Measurements from ENCODE around the gene DAGLA.

The DAGLA gene

GRCh38 chr11:61728066-61728939, 48.1 kb downstream of the DAGLA start:
- peak; percentile 48 for DNase-seq (ENCODE audit: low read depth, low spot score)

- DNase-seq (ENCODE audit: low read depth, low spot score) = peak; percentile 88
Observed at GRCh38 chr11:61728940-61729219, 48.7 kb downstream of the DAGLA start.

DNA sequence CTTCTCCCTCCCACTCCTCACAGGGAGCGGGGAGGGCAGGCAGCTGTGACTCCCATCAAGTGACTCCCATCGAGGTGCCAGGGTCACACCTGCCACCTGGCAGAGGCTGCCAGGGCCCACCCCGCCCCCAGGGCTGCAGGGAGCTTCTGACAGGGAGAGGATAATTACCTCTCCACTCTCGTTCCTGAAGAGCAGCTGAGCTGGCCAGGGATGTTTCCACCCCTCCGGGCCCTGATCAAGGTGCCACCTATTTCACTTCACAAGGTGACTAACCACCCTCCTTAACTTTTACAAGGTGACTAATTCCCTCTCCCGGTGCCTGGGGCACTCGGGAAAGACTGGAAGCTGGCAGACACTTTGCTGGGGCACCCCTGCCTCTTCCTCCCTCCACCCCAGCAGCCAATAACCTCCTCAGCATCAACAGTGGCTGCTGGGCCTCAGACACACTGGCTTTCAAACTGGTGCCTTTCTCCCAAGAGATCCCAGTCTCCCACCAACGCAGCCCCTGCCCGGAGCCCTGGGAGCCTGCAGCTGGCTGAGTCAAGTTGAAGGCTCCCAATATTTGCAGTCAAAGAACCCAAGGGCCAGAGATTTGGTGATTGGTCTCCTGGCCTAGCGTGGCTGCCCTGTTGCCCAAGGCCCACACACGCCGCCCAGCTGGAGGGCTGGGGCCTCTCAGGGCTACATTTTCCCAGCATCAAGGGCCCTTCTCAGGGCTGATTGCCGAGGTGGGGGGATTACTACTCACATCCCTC, 50.2 kb downstream of the DAGLA start:
- DNase-seq (ENCODE audit: low read depth, low spot score) = no peak

DNA sequence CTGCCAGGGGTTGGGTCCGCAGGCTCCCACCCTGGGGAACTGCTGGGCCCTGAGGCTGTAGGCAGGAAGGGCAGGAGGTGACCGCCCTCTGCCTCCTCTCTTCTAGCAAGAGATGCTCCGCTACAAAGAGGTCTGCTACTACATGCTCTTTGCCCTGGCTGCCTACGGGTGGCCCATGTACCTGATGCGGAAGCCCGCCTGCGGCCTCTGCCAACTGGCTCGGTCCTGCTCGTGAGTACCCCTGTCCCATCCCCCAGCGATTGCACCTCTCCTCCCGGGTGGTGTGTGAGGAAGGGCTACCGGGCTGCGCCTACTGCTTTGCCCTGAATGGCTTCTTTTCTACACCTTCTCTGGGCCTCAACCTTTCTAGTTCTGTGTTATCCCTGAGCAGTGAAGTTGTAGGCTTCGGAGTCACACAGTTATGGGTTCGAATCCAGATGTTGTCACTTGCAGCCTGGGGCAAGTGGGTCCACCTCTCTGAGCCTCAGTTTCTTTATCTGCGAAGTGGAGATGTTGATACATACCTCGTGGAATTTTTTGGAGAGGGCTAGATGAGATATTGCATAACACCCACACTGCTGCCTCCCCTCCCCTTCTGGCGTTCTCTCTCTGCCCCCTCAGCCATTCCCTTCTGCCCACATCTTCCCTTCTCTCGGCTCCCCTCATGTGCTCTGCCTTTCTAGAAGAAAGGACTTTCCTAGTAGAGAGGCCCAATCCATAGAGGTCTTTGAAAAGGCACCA, 51.2 kb downstream of the DAGLA start:
- DNase-seq (ENCODE audit: low read depth, low spot score) = no peak

DNA sequence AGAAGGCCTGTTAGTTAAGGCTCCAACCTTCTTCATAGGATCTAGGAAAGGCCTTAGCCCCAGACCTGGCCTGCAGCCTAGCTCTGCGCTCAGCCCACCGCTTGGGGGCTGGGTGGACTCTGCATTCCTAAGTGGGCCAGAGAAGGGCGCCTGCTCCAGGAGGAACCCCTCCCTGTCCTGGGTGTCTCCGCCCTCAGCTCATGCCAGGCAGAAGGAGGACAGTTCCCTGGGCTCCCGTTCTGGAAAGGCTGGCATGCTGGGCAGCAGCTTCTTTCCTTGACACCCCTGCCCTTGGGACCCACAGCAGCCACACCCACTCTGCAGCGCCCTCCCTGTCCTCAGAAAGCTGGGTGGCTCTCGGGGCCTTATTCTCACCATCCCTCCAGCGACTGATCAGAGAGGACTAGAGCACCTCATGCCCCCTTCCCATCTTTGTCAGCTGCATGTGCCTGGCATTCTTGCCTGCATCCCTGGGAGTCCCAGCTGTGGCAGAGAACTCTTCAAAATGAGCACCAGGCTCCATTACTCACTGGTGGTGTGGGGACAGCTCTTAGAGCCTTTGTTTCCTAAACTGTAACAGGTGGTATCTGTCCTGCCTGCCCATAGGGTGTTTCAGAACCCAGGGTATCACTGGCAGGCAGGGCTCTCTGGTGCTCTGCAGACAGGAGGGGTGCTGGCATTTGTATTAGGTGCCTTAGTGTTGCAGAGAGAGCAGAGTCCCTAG, 51.9 kb downstream of the DAGLA start:
- DNase-seq (ENCODE audit: low read depth, low spot score) = peak; percentile 36

- peak; percentile 47 for DNase-seq (ENCODE audit: low read depth, low spot score)
Observed at GRCh38 chr11:61732705-61733104, 52.5 kb downstream of the DAGLA start.

GRCh38 chr11:61733120-61733978, 53.2 kb downstream of the DAGLA start:
- DNase-seq (ENCODE audit: low read depth, low spot score) = peak; percentile 92

- no peak for DNase-seq (ENCODE audit: low read depth, low spot score)
Observed at GRCh38 chr11:61734767-61735166, 54.6 kb downstream of the DAGLA start.

- DNase-seq (ENCODE audit: low read depth, low spot score) = no peak
Observed at GRCh38 chr11:61735391-61735790, 55.2 kb downstream of the DAGLA start.

GRCh38 chr11:61736310-61736709, 56.1 kb downstream of the DAGLA start:
- no peak for DNase-seq (ENCODE audit: low read depth, low spot score)

DNA sequence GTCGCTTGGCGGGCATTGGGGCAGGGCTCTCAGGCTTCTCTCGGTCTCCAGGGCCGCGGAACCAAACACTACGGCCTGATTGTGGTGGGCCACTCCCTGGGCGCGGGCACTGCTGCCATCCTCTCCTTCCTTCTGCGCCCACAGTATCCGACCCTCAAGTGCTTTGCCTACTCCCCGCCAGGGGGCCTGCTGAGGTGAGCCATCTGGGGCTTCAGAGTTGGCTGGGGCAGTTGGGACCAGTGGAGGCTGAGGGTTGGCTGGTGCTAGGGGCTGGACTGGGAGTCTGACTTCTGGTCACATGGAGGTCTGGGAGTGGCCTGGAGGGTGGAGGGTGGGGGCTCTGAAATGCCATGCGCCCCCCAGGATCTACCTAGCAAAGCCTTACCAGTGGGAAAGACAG, 56.9 kb downstream of the DAGLA start:
- no peak for DNase-seq (ENCODE audit: low read depth, low spot score)

GRCh38 chr11:61737636-61738386, 57.6 kb downstream of the DAGLA start:
- DNase-seq (ENCODE audit: low read depth, low spot score) = no peak

- no peak for DNase-seq (ENCODE audit: low read depth, low spot score)
Observed at GRCh38 chr11:61738776-61739175, 58.6 kb downstream of the DAGLA start.

DNA sequence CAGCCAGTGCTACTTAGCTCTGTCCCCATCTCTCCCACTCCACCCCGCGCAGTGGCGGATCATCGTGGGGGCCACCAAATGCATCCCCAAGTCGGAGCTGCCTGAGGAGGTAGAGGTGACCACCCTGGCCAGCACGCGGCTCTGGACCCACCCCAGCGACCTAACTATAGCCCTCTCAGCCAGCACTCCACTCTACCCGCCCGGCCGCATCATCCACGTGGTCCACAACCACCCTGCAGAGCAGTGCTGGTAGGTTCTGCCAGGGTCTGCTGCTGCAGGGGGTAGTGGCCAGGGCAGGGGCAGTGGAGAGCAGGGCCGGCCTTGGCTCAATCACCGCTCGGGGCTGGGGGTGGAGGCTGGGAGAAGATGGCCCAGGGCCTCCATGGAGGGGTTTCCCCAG, 59.2 kb downstream of the DAGLA start:
- DNase-seq (ENCODE audit: low read depth, low spot score) = no peak

DNA sequence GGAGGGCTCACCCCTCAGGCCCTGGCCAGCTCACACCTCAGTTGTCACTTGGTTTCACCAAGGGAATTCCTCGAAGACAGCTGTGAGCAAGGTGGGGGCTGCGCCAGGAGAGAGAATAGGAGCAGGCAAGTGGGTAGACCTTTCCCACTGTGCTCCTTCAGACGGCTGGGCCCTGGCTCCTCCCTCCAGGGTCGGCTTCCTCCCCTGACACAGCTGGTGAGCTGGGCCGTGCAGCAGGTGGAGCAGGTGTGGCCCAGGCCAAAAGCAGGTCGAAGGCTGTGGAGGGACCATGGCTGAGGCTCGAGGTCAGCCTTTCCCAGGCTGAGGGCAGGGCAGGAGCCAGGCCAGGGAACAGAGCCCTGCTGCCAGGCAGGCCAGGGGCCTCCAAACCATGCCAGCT, 59.8 kb downstream of the DAGLA start:
- no peak for DNase-seq (ENCODE audit: low read depth, low spot score)

- no peak for DNase-seq (ENCODE audit: low read depth, low spot score)
Observed at GRCh38 chr11:61742391-61742790, 62.2 kb downstream of the DAGLA start.

DNA sequence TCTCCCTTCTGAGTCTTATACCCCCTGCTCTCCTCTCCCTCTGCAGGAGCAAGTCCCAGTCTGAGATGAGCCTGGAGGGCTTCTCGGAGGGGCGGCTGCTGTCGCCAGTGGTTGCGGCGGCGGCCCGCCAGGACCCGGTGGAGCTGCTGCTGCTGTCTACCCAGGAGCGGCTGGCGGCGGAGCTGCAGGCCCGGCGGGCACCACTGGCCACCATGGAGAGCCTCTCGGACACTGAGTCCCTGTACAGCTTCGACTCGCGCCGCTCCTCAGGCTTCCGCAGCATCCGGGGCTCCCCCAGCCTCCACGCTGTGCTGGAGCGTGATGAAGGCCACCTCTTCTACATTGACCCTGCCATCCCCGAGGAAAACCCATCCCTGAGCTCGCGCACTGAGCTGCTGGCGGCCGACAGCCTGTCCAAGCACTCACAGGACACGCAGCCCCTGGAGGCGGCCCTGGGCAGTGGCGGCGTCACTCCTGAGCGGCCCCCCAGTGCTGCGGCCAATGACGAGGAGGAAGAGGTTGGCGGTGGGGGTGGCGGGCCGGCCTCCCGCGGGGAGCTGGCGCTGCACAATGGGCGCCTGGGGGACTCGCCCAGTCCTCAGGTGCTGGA, 63.4 kb downstream of the DAGLA start:
- no peak for DNase-seq (ENCODE audit: low read depth, low spot score)

GRCh38 chr11:61744181-61744580, 64.0 kb downstream of the DAGLA start:
- DNase-seq (ENCODE audit: low read depth, low spot score) = no peak

- DNase-seq (ENCODE audit: low read depth, low spot score) = no peak
Observed at GRCh38 chr11:61744609-61745156, 64.5 kb downstream of the DAGLA start.

All from astrocyte of the hippocampus (primary cell).